IMR-90 (cell line): Measurements from ENCODE around the gene ZNF512. TPM values are rescaled to one million over a fixed set of nuclear protein-coding genes. Genes with fewer than 3 reads are reported as not detected.

Source experiments
- ATAC-seq: fragments of 200-7000 bp; cut with Tn5 transposase; 2 replicates; pipeline ENCODE4 v1.9.1; 2020; ENCODE audit warnings: low read depth, mild to moderate bottlenecking, moderate library complexity
- BruUV-seq: library from RNA; stranded (reverse); fragments of 400-500 nt; replicated peaks from 2 replicates; lab custom pipeline; 2021; lab: Mats Ljungman, UMichigan
- CTCF ChIA-PET: fragments of 300-600 bp; formaldehyde crosslinking; extraction: SDS; loops from one replicate; lab custom pipeline; 2021; ENCODE audit warnings: antibody characterized with exemption; lab: Yijun Ruan, JAX
- POLR2A ChIA-PET: fragments of 300-600 bp; sonication (Branson Sonifier 250); formaldehyde crosslinking; loops from one replicate; lab custom pipeline; 2022; ENCODE audit warnings: antibody characterized with exemption; ENCODE audit not compliant: unreplicated experiment; lab: Charles Lee
- DNase-seq: peaks from one replicate; pipeline ENCODE4 v3.0.0; 2013
- H2AFZ ChIP-seq: replicated peaks from 2 replicates; pipeline ENCODE3; 2013; ENCODE audit warnings: low read length, mild to moderate bottlenecking; ENCODE audit not compliant: poor library complexity
- H2AK5ac ChIP-seq: 2 replicates; pipeline ENCODE4 v1.6.1; 2013; ENCODE audit warnings: low read depth, low read length, inconsistent platforms
- H2AK9ac ChIP-seq: replicated peaks from 2 replicates; pipeline ENCODE3; 2013; ENCODE audit warnings: mild to moderate bottlenecking, low read depth, low read length, moderate library complexity; ENCODE audit not compliant: poor library complexity
- H2BK120ac ChIP-seq: 2 replicates; pipeline ENCODE4 v1.6.1; 2013; ENCODE audit warnings: low read depth, low read length, inconsistent platforms
- H2BK15ac ChIP-seq: 3 replicates; pipeline ENCODE4 v1.6.1; 2013; ENCODE audit warnings: low read depth, low read length, inconsistent platforms
- H2BK20ac ChIP-seq: 2 replicates; pipeline ENCODE4 v1.6.1; 2013; ENCODE audit warnings: low read depth, mild to moderate bottlenecking, inconsistent platforms, low read length, moderate library complexity
- H2BK5ac ChIP-seq: 2 replicates; pipeline ENCODE4 v1.6.1; 2013; ENCODE audit warnings: mild to moderate bottlenecking, low read depth, low read length, inconsistent platforms; ENCODE audit not compliant: poor library complexity, severe bottlenecking
- H3K14ac ChIP-seq: replicated peaks from 2 replicates; pipeline ENCODE4 v1.6.1; 2013; ENCODE audit warnings: low read depth, low read length, inconsistent platforms
- H3K18ac ChIP-seq: 2 replicates; pipeline ENCODE4 v1.6.1; 2013; ENCODE audit warnings: low read depth, low read length, control low read depth
- H3K23ac ChIP-seq: 2 replicates; pipeline ENCODE4 v1.6.1; 2013; ENCODE audit warnings: low read depth, low read length, inconsistent platforms
- H3K27ac ChIP-seq: 2 replicates; pipeline ENCODE4 v1.5.1; 2013; ENCODE audit warnings: mild to moderate bottlenecking, control low read depth, low read length; ENCODE audit not compliant: insufficient read depth
- H3K27me3 ChIP-seq: 2 replicates; pipeline ENCODE4 v1.6.1; 2013; ENCODE audit warnings: low read length; ENCODE audit not compliant: control insufficient read depth, insufficient read depth
- H3K36me3 ChIP-seq: 2 replicates; pipeline ENCODE4 v1.6.1; 2013; ENCODE audit warnings: low read length, mixed read lengths; ENCODE audit not compliant: control insufficient read depth, insufficient read depth
- H3K4ac ChIP-seq: 2 replicates; pipeline ENCODE4 v1.6.1; 2013; ENCODE audit warnings: low read depth, low read length, inconsistent platforms
- H3K4me1 ChIP-seq: 2 replicates; pipeline ENCODE4 v1.6.1; 2013; ENCODE audit warnings: low read length, mixed read lengths; ENCODE audit not compliant: control insufficient read depth, insufficient read depth
- H3K4me2 ChIP-seq: 2 replicates; pipeline ENCODE4 v1.6.1; 2013; ENCODE audit warnings: low read depth, mild to moderate bottlenecking, control low read depth, low read length, moderate library complexity
- H3K4me3 ChIP-seq: 2 replicates; pipeline ENCODE4 v1.5.1; 2013; ENCODE audit warnings: low read depth, mild to moderate bottlenecking, control low read depth, low read length, moderate library complexity; ENCODE audit not compliant: insufficient read depth
- H3K56ac ChIP-seq: 2 replicates; pipeline ENCODE4 v1.6.1; 2013; ENCODE audit warnings: low read length, inconsistent platforms; ENCODE audit not compliant: insufficient read depth; ENCODE audit errors: extremely low read depth
- H3K79me1 ChIP-seq, 2 experiments: 2 replicates each; pipeline ENCODE4 v1.6.1; 2013; ENCODE audit warnings: low read length in 2 of 2, inconsistent platforms in 1 of 2, low read depth in 1 of 2
- H3K9ac ChIP-seq: 2 replicates; pipeline ENCODE4 v1.6.1; 2013; ENCODE audit warnings: low read depth, low read length, control low read depth
- H3K9me1 ChIP-seq: 2 replicates; pipeline ENCODE4 v1.6.1; 2013; ENCODE audit warnings: low read length, inconsistent platforms; ENCODE audit not compliant: insufficient read depth
- H3K9me3 ChIP-seq: 2 replicates; pipeline ENCODE4 v1.6.1; 2013; ENCODE audit warnings: low read length; ENCODE audit not compliant: control insufficient read depth, insufficient read depth
- H4K20me1 ChIP-seq: 2 replicates; pipeline ENCODE4 v1.6.1; 2013; ENCODE audit warnings: low read length, inconsistent platforms; ENCODE audit not compliant: insufficient read depth
- H4K5ac ChIP-seq: 2 replicates; pipeline ENCODE4 v1.6.1; 2013; ENCODE audit warnings: mild to moderate bottlenecking, low read depth, low read length, control low read depth
- H4K8ac ChIP-seq, 2 experiments: 2 replicates each; pipeline ENCODE4 v1.6.1; 2013; ENCODE audit warnings: low read depth in 2 of 2, low read length in 2 of 2, control low read depth in 1 of 2, inconsistent platforms in 1 of 2
- H4K91ac ChIP-seq: 2 replicates; pipeline ENCODE4 v1.6.1; 2013; ENCODE audit warnings: low read depth, low read length, inconsistent platforms; ENCODE audit not compliant: insufficient read depth
- BHLHE40 ChIP-seq: fragments of 150-350 bp; IDR thresholded peaks from 2 replicates; pipeline ENCODE4 v1.6.1; 2016; ENCODE audit warnings: mild to moderate bottlenecking, low read depth, low read length
- CEBPB ChIP-seq: IDR thresholded peaks from 2 replicates; pipeline ENCODE4 v1.6.1; 2012; ENCODE audit warnings: low read depth, low read length, improper control_type of control experiment
- CHD1 ChIP-seq: IDR thresholded peaks from 2 replicates; pipeline ENCODE4 v1.6.1; 2012; ENCODE audit warnings: low read depth, low read length, improper control_type of control experiment
- FOS ChIP-seq: fragments of 150-350 bp; IDR thresholded peaks from 2 replicates; pipeline ENCODE4 v1.6.1; 2016; ENCODE audit warnings: low read depth, low read length
- MAFK ChIP-seq: IDR thresholded peaks from 2 replicates; pipeline ENCODE4 v1.6.1; 2012; ENCODE audit warnings: low read depth, low read length, improper control_type of control experiment
- MAZ ChIP-seq: IDR thresholded peaks from 2 replicates; pipeline ENCODE4 v1.6.1; 2012; ENCODE audit warnings: low read depth, mild to moderate bottlenecking, low read length, improper control_type of control experiment, moderate library complexity, borderline replicate concordance
- MXI1 ChIP-seq: IDR thresholded peaks from 2 replicates; pipeline ENCODE4 v1.6.1; 2012; ENCODE audit warnings: low read depth, mild to moderate bottlenecking, low read length, moderate library complexity, borderline replicate concordance
- NFE2L2 ChIP-seq: fragments of 150-350 bp; IDR thresholded peaks from 2 replicates; pipeline ENCODE4 v1.6.1; 2016; ENCODE audit warnings: low read depth, mild to moderate bottlenecking, low read length
- POLR2A ChIP-seq: IDR thresholded peaks from 2 replicates; pipeline ENCODE4 v1.6.1; 2012; ENCODE audit warnings: mild to moderate bottlenecking, low read depth, low read length
- RAD21 ChIP-seq: IDR thresholded peaks from 2 replicates; pipeline ENCODE4 v1.6.1; 2012; ENCODE audit warnings: low read length, improper control_type of control experiment
- RCOR1 ChIP-seq: IDR thresholded peaks from 2 replicates; pipeline ENCODE4 v1.6.1; 2012; ENCODE audit warnings: mild to moderate bottlenecking, low read length, improper control_type of control experiment; ENCODE audit not compliant: insufficient replicate concordance
- RFX5 ChIP-seq: IDR thresholded peaks from 2 replicates; pipeline ENCODE4 v1.8.0; 2012; ENCODE audit warnings: low read depth, mild to moderate bottlenecking, low read length, moderate library complexity
- SMC3 ChIP-seq: fragments of 150-350 bp; IDR thresholded peaks from 2 replicates; pipeline ENCODE4 v1.6.1; 2016; ENCODE audit warnings: low read depth, mild to moderate bottlenecking, antibody characterized with exemption, low read length, moderate library complexity
- WGBS, 2 experiments: methylation state at CpG; one replicate each; pipeline versions ENCODE4 v1.1.5 to v1.1.7; 2013; ENCODE audit warnings: missing lambda C conversion rate in 2 of 2; ENCODE audit not compliant: insufficient read length in 1 of 2; ENCODE audit errors: extremely low coverage in 2 of 2; 5-methylcytosine and 5-hydroxymethylcytosine counted together
- dilution Hi-C: fragments of 300-500 bp; cut with HindIII; formaldehyde crosslinking; loops from one replicate; pipeline ENCODE4 v1.14.3; 2018; ENCODE audit warnings: low sequenced_read_pairs; ENCODE audit not compliant: unreplicated experiment
- in situ Hi-C: fragments of 300-500 bp; cut with MboI; formaldehyde crosslinking; loops from 3 replicates; pipeline ENCODE4 v1.14.3; 2019; ENCODE audit warnings: low sequenced_read_pairs, inconsistent platforms, mixed read lengths
- intact Hi-C: fragments of 100-400 bp; cut with micrococcal nuclease; formaldehyde crosslinking; loops from 2 replicates; pipeline ENCODE4 v1.10.0; 2022
- polyA plus RNA-seq, 3 experiments: library from polyadenylated mRNA; depleted of rRNA; stranded (reverse); fragments of >200 nt; gene quantifications; 2 replicates each; pipeline ENCODE4 v1.2.3, GENCODE V29; 2012; ENCODE audit warnings: low replicate concordance in 1 of 3
- total RNA-seq: library from RNA; depleted of rRNA; stranded (reverse); fragments of >200 nt; gene quantifications from 2 replicates; pipeline ENCODE4 v1.2.3, GENCODE V29; 2012
- TF ChIP-seq, protein P1 (sequence below): fragments of 150-350 bp; IDR thresholded peaks from 2 replicates; pipeline ENCODE4 v1.6.1; 2016; ENCODE audit warnings: low read depth, mild to moderate bottlenecking, low read length, moderate library complexity, borderline replicate concordance
- TF ChIP-seq, protein P2 (sequence below): conservative IDR thresholded peaks from 2 replicates; pipeline ENCODE4 v1.5.1; 2012; ENCODE audit warnings: mild to moderate bottlenecking, low read depth, low read length, improper control_type of control experiment
- TF ChIP-seq, protein P3 (sequence below): fragments of 150-350 bp; IDR thresholded peaks from 2 replicates; pipeline ENCODE4 v1.6.1; 2017; ENCODE audit warnings: mild to moderate bottlenecking, antibody characterized with exemption, low read length, low read depth

The ZNF512 gene
- total and polyA plus RNA-seq, 2 of the 4 experiments (the other 2 are of a cell fraction), result 25.8 to 56.5 TPM

DNA sequence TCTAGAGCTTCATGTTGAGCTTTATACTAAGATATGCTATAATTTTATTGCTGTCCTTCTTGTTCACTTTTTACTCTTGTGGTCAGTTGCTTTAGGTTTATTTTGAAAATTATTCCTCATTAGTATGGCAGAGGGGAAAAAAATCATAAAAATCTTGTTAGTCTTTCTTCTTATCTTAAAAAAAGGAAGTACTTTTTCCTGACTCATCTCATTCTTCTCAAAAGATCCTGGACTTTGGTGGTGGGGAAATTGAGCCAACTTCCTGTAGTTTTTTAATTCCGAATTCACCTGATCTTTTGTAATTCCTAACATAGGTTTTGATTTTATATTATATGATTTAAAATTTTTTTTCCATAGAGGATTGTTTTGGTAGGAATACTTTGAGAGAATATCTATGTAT, 84.6 kb downstream of the ZNF512 start:
- Histone ChIP-seq H2BK20ac (no peak overlapping the region), H3K79me1 (peaks cover 9 to 27% of the 10 kb centered on the region in 2 experiments; a peak in 3 of 4 replicates), H3K4me1 (peaks cover 4% of the 10 kb centered on the region), H2BK120ac (no peak overlapping the region), H3K4me2 (no peak overlapping the region), H3K9me3 (no peaks in the 10 kb centered on the region), H2AFZ (no peak overlapping the region), H3K9ac (no peak overlapping the region), H3K56ac (no peak overlapping the region), H2AK5ac (no peak overlapping the region), H3K18ac (no peak overlapping the region), H4K91ac (no peak overlapping the region), H3K23ac (no peak overlapping the region), H4K8ac (no peak overlapping the region), H4K5ac (no peak overlapping the region), H3K14ac (no peak overlapping the region), H2BK15ac (no peak overlapping the region), H2BK5ac (no peak overlapping the region), H3K27me3 (no peaks in the 10 kb centered on the region), H3K9me1 (0 out of 2 replicates have a peak, but pooled peaks cover 3% of the 10 kb centered on the region), H2AK9ac (no peak overlapping the region), H3K4ac (no peak overlapping the region), H4K20me1 (no peaks in the 10 kb centered on the region), H3K36me3 (peaks cover 13% of the 10 kb centered on the region), H3K27ac (no peak overlapping the region), H3K4me3 (no peak overlapping the region)
- ChIA-PET POLR2A (interaction anchor here (0.6 kb wide), 1 partner anchor 13 kb away, joined by 12 read pairs; no protein-coding TSS in a partner anchor), CTCF (no interaction called here)
- intact Hi-C loops, result no loop called here
- TF ChIP-seq BHLHE40 (no peak), MXI1 (no peak), POLR2A (no peak), CEBPB (no peak), NFE2L2 (no peak), SMC3 (no peak), FOS (no peak), RCOR1 (no peak), MAFK (no peak), RFX5 (no peak), MAZ (no peak), RAD21 (no peak), CHD1 (no peak)
- TF ChIP-seq, protein P1, sequence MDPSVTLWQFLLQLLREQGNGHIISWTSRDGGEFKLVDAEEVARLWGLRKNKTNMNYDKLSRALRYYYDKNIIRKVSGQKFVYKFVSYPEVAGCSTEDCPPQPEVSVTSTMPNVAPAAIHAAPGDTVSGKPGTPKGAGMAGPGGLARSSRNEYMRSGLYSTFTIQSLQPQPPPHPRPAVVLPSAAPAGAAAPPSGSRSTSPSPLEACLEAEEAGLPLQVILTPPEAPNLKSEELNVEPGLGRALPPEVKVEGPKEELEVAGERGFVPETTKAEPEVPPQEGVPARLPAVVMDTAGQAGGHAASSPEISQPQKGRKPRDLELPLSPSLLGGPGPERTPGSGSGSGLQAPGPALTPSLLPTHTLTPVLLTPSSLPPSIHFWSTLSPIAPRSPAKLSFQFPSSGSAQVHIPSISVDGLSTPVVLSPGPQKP, result no peak
- TF ChIP-seq, protein P2, sequence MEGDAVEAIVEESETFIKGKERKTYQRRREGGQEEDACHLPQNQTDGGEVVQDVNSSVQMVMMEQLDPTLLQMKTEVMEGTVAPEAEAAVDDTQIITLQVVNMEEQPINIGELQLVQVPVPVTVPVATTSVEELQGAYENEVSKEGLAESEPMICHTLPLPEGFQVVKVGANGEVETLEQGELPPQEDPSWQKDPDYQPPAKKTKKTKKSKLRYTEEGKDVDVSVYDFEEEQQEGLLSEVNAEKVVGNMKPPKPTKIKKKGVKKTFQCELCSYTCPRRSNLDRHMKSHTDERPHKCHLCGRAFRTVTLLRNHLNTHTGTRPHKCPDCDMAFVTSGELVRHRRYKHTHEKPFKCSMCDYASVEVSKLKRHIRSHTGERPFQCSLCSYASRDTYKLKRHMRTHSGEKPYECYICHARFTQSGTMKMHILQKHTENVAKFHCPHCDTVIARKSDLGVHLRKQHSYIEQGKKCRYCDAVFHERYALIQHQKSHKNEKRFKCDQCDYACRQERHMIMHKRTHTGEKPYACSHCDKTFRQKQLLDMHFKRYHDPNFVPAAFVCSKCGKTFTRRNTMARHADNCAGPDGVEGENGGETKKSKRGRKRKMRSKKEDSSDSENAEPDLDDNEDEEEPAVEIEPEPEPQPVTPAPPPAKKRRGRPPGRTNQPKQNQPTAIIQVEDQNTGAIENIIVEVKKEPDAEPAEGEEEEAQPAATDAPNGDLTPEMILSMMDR, result no peak
- TF ChIP-seq, protein P3, sequence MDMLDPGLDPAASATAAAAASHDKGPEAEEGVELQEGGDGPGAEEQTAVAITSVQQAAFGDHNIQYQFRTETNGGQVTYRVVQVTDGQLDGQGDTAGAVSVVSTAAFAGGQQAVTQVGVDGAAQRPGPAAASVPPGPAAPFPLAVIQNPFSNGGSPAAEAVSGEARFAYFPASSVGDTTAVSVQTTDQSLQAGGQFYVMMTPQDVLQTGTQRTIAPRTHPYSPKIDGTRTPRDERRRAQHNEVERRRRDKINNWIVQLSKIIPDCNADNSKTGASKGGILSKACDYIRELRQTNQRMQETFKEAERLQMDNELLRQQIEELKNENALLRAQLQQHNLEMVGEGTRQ, result no peak
- in situ Hi-C loops, result no loop called here
- BruUV-seq, result no TSS peak
- dilution Hi-C loops, result no loop called here
- DNase-seq, result no peak
- WGBS, 2 experiments, result no CpG with 5 or more reads among the region's 1 CpG
- ATAC-seq, result no peak
